NT2/D1 (cell line): Measurements from ENCODE around the gene AHI1.

ENCODE experiments used
- DNase-seq: peaks from one replicate; pipeline ENCODE4 v3.0.0-alpha.2; 2011; ENCODE audit warnings: low read depth, low spot score
- H3K27me3 ChIP-seq: 2 replicates; pipeline ENCODE4 v1.6.0; 2011; ENCODE audit warnings: mild to moderate bottlenecking; ENCODE audit not compliant: insufficient read length, insufficient read depth
- H3K36me3 ChIP-seq: 2 replicates; pipeline ENCODE4 v1.6.1; 2011; ENCODE audit warnings: mild to moderate bottlenecking, low read length, mixed read lengths; ENCODE audit not compliant: insufficient read depth, insufficient read length
- H3K4me1 ChIP-seq: 2 replicates; pipeline ENCODE4 v1.5.1; 2011; ENCODE audit not compliant: insufficient read depth, insufficient read length
- H3K4me3 ChIP-seq: 2 replicates; pipeline ENCODE4 v1.5.1; 2011; ENCODE audit warnings: low read depth; ENCODE audit not compliant: insufficient read length
- H3K9ac ChIP-seq: 2 replicates; pipeline ENCODE4 v1.6.0; 2011; ENCODE audit warnings: low read depth; ENCODE audit not compliant: insufficient read length
- H3K9me3 ChIP-seq: 2 replicates; pipeline ENCODE4 v1.5.1; 2011; ENCODE audit warnings: mild to moderate bottlenecking, low read length; ENCODE audit not compliant: insufficient read depth
- SUZ12 ChIP-seq: IDR thresholded peaks from 2 replicates; pipeline ENCODE4 v1.6.1; 2011; ENCODE audit not compliant: insufficient read length, insufficient read depth; ENCODE audit errors: extremely low read depth
- YY1 ChIP-seq: IDR thresholded peaks from 2 replicates; pipeline ENCODE4 v1.6.1; 2011; ENCODE audit not compliant: insufficient read length, insufficient read depth
- ZNF274 ChIP-seq: IDR thresholded peaks from 2 replicates; pipeline ENCODE4 v1.6.1; 2011; ENCODE audit warnings: mild to moderate bottlenecking, low read depth, low read length

Gene AHI1

GRCh38 chr6:135534773-135535380 is 37.3 kb upstream of the AHI1 start:
- Histone ChIP-seq H3K4me3 (no peak overlapping the region), H3K27me3 (no peaks in the 10 kb centered on the region), H3K4me1 (peaks cover 2% of the 10 kb centered on the region), H3K9me3 (no peaks in the 10 kb centered on the region), H3K9ac (no peak overlapping the region), H3K36me3 (no peaks in the 10 kb centered on the region)
- TF ChIP-seq ZNF274 = no peak
- TF ChIP-seq SUZ12 = no peak
- TF ChIP-seq YY1 = no peak
- no peak for DNase-seq

GRCh38 chr6:135532559-135532958 is 35.0 kb upstream of the AHI1 start:
- Histone ChIP-seq H3K9ac (no peak overlapping the region), H3K9me3 (no peaks in the 10 kb centered on the region), H3K27me3 (no peaks in the 10 kb centered on the region), H3K4me1 (peaks cover 1% of the 10 kb centered on the region), H3K36me3 (no peaks in the 10 kb centered on the region), H3K4me3 (no peak overlapping the region)
- TF ChIP-seq YY1 (no peak), ZNF274 (no peak), SUZ12 (no peak)
- DNase-seq = no peak

DNA sequence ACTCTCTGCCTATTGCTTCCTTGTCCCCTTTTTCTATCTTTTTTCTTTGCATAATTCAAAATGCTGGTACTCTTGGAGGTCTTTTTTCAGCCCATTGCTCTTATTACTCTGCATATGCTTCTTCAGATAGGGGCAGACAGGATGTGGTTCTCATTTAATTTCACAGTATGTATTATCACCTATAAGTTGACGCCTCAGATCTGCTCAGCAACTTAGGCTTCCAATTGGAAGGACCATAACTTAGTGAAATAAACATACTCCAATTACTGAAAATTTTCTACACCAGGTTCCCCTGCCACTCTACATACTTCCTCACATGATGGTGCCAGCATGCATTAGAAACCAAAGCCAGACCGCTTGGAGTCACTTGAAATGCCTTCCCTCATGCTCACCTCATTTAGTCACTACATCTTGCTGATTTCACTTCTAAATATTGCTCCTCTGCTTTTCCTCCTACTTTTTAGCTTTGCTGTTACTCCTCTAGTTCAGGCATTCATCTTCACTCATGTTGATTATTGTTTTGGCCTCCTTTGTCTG is 34.5 kb upstream of the AHI1 start:
- Histone ChIP-seq H3K27me3 (no peaks in the 10 kb centered on the region), H3K9ac (no peak overlapping the region), H3K36me3 (no peaks in the 10 kb centered on the region), H3K9me3 (no peaks in the 10 kb centered on the region), H3K4me3 (no peak overlapping the region), H3K4me1 (no peaks in the 10 kb centered on the region)
- TF ChIP-seq ZNF274 = no peak
- TF ChIP-seq YY1 = no peak
- no peak for TF ChIP-seq SUZ12
- DNase-seq = no peak

DNA sequence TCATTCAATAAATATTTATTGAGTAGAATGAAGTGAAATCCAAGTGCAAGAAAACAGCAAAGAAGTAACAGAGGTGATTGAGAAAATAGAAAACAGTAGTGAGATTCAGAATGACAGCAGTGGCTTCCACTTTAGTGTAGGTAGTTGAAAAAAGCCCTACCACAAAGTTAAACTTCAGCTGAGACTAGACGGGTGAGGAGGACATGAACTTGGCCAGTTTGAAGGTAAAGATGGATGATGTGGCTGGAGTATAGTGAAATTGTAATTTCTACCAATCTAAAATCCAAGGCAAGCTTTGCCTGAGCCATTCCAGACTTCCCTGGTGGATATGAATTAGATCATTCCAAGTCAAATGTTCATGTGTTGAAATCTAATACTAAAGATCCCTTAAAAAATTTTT is 32.6 kb upstream of the AHI1 start:
- Histone ChIP-seq H3K9me3 (no peaks in the 10 kb centered on the region), H3K4me3 (no peak overlapping the region), H3K9ac (no peak overlapping the region), H3K36me3 (no peaks in the 10 kb centered on the region), H3K27me3 (no peaks in the 10 kb centered on the region), H3K4me1 (no peaks in the 10 kb centered on the region)
- TF ChIP-seq SUZ12 (no peak), ZNF274 (no peak), YY1 (no peak)
- no peak for DNase-seq

DNA sequence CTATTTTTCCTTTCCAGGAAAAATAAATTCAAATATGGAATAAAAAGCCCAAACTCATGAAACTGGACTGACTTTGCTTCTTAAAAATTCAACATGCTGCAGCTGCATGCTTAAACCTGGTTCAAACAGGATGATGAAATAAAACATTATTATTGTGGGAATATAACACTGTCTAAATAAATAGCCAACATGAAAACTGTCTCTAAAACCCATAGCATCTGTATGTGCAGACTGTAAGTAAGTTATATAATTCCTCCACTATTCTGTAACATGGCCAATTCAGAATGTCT is 30.4 kb upstream of the AHI1 start:
- no peak for DNase-seq
- Histone ChIP-seq H3K36me3 (no peaks in the 10 kb centered on the region), H3K4me3 (no peak overlapping the region), H3K9ac (no peak overlapping the region), H3K9me3 (no peaks in the 10 kb centered on the region), H3K4me1 (no peaks in the 10 kb centered on the region), H3K27me3 (no peaks in the 10 kb centered on the region)
- TF ChIP-seq YY1 (no peak), ZNF274 (no peak), SUZ12 (no peak)

- Histone ChIP-seq H3K4me1 (no peaks in the 10 kb centered on the region), H3K36me3 (no peaks in the 10 kb centered on the region), H3K9me3 (no peaks in the 10 kb centered on the region), H3K9ac (no peak overlapping the region), H3K27me3 (no peaks in the 10 kb centered on the region), H3K4me3 (no peak overlapping the region)
- no peak for DNase-seq
- no peak for TF ChIP-seq SUZ12
Observed at GRCh38 chr6:135527116-135527959, 29.8 kb upstream of the AHI1 start.

- no peaks in the 10 kb centered on the region for H3K36me3 ChIP-seq
- no peak overlapping the region for H3K4me3 ChIP-seq
- TF ChIP-seq YY1 (no peak), ZNF274 (no peak), SUZ12 (no peak)
- H3K9me3 ChIP-seq = no peaks in the 10 kb centered on the region
- DNase-seq = no peak
- no peak overlapping the region for H3K9ac ChIP-seq
- H3K4me1 ChIP-seq = no peaks in the 10 kb centered on the region
- no peaks in the 10 kb centered on the region for H3K27me3 ChIP-seq
Observed at GRCh38 chr6:135525594-135525993, 28.1 kb upstream of the AHI1 start.
